GM12801 (cell line): ENCODE results near the gene HS6ST1.

ENCODE experiments used
- CTCF ChIP-seq: IDR thresholded peaks from one replicate; pipeline ENCODE4 v1.5.1; 2011; ENCODE audit warnings: control low read depth; ENCODE audit not compliant: insufficient read length; ENCODE audit errors: extremely low read depth

Gene HS6ST1

GRCh38 chr2:128300151-128301020 lies 18.3 kb downstream of the HS6ST1 start:
- no peak for TF ChIP-seq CTCF

GRCh38 chr2:128299628-128300027 lies 19.0 kb downstream of the HS6ST1 start:
- no peak for TF ChIP-seq CTCF

GRCh38 chr2:128298846-128299507 lies 19.7 kb downstream of the HS6ST1 start:
- TF ChIP-seq CTCF = no peak

- TF ChIP-seq CTCF = no peak
These were observed 20.4 kb downstream of the HS6ST1 start for GRCh38 chr2:128298286-128298685.

GRCh38 chr2:128293870-128294455 lies 24.7 kb downstream of the HS6ST1 start:
- TF ChIP-seq CTCF = no peak

GRCh38 chr2:128293426-128293755 lies 25.3 kb downstream of the HS6ST1 start:
- TF ChIP-seq CTCF = no peak

- TF ChIP-seq CTCF = no peak
These were observed 25.9 kb downstream of the HS6ST1 start for GRCh38 chr2:128292599-128293425.
